ENCODE measurements around the gene PIP.
"Not testable (repeated sequence)": the region's sequence is repeated elsewhere in the genome, so short reads cannot be mapped to it uniquely, and the experiment has no call there.

Gene PIP, protein sequence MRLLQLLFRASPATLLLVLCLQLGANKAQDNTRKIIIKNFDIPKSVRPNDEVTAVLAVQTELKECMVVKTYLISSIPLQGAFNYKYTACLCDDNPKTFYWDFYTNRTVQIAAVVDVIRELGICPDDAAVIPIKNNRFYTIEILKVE

DNA sequence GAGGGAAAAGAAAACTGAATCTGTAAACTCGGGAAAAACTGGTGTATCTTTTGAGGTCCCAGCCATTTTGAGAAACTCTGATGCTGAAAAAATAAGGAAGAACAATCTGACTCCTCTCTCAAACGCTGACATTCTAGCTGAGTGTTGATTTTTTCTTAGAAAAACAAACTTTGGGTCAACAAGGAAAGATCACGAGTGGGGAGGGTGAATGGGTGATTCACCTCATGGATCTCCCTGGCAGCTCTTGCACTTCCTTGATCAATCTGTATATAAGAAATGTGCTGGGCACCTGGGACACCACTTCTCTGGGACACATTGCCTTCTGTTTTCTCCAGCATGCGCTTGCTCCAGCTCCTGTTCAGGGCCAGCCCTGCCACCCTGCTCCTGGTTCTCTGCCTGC is at the start of gene PIP:
Gene PIP, plus strand, starts transcription at position 297 of the 400 bp plus-strand sequence. Its CDS starts 40 bp downstream, at position 337.
- DNase-seq: no peak

DNA sequence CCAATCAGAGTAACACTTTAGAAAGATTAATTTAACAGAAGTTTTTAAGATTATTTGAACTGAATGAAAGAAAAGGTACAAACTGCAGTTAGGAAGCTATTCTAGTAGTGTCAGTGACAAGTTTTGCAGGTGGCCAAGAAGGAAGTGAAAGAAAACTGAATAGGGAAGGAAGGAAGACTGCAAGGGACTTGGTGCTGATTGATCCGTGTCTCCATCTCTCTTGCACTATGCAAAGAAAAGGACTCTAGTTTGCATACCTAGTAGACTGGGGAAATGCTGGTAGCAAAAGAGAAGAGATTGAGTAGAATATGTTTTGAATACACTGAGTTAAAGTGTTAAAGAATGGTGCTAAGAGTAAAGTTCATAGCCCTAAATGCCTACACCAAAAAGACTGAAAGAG is 46.8 kb upstream of the PIP start:
- no peak for DNase-seq

DNA sequence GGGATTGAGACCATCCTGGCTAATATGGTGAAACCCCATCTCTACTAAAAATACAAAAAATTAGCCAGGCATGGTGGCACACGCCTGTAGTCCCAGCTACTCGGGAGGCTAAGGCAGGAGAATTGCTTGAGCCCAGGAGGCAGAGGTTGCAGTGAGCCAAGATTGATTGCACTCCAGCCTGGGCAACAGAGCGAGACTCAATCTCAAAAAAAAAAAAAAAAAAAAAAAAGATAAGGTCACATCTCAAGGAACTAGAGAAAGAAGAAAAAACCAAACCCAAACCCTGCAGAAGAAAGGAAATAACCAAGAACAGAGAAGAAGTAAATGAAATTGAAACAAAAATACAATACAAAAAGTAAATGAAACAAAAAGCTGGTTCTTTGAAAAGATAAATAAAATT is 46.3 kb upstream of the PIP start:
- DNase-seq: not testable (repeated sequence)

DNA sequence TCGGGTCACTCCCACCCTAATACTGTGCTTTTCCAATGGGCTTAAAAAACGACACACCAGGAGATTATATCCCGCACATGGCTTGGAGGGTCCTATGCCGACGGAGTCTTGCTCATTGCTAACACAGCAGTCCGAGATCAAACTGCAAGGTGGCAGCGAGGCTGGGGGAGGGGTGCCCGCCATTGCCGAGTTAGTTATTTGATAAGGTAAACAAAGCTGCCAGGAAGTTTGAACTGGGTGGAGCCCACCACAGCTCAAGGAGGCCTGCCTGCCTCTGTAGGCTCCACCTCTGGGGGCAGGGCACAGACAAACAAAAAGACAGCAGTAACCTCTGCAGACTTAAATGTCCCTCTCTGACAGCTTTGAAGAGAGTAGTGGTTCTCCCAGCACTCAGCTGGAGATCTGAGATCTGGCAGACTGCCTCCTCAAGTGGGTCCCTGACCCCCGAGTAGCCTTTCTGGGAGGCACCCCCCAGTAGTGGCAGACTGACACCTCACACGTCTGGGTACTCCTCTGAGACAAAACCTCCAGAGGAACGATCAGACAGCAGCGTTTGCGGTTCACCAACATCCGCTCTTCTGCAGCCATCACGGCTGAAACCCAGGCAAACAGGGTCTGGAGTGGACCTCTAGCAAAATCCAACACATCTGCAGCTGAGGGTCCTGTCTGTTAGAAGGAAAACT is 43.2 kb upstream of the PIP start:
- DNase-seq: not testable (repeated sequence)

DNA sequence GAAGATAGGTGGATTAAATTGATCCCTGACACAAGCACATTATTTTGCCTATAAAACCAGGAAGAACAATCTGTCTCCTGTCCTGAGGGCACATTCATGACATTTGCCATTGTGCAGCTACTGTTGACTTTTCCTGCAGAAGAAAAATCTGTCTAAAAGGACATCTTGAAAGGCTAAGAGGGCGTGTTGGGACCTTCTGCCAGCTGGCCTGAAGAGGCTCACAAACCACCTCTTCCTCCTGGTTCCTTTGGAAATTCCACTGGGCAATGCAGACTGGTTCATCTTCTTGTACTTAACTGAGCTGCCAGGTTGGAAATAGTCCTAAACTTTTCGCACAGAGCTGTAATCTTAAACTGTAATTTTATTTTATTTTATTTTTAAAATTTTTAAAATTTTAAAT is 35.7 kb upstream of the PIP start:
- no peak for DNase-seq

DNA sequence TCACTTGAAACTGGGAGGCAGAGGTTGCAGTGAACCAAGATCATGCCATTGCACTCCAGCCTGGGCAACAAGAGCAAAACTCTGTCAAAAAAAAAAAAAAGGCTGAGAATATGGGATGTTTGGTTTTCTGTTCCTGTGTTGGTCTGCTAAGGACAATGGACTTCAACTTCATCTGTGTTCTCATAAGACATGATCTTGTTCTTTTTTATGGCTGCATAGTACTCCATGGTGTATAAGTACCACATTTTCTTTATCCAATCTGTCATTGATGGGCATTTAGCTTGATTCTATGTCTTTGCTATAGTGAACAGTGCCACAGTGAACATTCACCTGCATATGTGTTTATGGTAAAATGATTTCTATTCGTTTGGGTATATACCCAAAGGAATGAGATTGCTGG is 32.3 kb upstream of the PIP start:
- not testable (repeated sequence) for DNase-seq

DNA sequence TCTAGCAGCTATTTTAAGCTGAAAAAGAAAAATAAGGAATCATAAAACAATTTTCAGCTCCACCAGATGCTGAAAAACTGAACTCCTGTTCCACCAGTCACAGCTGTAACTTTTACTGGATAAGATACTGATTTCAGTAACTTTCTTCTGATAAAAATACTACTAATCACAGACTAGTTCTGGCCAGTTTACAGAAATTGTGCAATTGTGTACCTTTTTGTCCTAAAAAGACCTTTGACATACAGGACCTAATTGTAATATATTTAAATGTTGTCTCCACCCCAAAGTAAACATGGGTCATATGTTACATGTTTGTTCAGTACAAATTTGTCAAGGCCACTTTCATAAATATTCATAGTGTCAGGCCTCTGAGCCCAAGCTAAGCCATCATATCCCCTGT is 27.1 kb upstream of the PIP start:
- no peak for DNase-seq

DNA sequence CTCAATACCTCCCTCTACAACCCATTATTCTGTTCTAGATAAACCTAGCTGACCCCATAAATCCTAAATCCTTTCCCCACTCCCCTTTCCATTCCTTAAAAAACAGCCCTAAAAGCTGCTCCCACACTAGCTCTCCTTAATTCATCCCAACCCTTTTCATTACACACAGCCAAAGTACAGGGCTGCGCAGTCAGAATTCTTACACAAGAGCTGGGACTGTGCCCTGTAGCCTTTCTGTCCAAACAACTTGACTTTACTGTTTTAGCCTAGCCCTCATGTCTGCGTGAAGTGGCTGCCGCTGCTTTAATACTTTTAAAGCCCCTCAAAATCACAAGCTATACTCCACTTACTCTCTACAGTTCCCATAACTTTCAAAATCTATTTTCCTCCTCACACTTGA is 23.9 kb upstream of the PIP start:
- DNase-seq: not testable (repeated sequence)

DNA sequence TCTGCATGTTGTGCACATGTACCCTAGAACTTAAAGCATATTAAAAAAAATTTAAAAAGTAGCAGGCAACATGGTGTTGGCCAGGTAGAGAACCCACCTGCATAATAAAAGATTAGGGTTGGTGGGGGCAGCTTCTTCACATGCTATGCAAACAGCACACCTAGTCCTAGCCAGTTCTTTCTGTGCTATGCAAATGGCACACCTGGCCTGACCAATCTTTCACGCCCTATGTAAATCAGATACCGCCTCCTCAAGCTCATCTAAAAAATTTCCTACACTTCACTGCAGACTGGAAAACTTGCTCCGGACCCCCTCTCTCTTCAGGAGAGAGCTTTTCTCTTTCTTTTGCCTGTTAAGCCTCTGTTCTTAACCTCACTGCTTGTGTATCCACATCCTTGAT is 14.5 kb upstream of the PIP start:
- no peak for DNase-seq

DNA sequence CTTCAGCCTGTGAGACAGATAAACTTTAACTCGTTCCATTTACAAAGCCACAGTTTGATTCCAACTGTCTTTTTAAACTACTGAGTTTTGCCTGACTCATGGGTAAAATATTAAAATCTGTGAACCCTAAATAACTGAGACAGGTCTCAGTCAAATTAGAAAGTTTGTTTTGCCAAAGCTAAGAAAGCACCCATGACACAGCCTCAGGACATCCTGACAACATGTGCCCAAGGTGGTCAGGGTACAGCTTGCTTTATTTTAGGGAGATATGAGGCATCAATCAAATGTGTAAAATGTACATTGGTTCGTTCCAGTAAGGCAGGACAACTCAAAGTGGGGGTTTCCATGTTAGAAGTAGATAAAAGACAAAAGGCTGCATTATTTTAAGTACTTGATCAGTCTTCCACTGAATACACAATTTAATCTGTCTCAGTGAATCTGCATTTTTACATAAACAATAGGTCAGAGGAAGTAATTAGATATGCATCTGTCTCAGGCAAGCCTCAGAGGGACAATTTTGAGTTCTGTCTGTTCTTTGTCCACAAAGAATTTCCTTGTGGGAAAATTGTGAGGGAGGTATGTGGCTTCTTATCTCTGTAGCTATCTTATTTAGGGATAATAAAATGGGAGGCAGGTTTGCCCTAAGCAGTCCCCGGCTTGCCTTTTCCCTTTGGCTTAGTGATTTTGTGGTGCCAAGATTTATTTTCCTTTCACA is 11.0 kb upstream of the PIP start:
- DNase-seq: no peak

DNA sequence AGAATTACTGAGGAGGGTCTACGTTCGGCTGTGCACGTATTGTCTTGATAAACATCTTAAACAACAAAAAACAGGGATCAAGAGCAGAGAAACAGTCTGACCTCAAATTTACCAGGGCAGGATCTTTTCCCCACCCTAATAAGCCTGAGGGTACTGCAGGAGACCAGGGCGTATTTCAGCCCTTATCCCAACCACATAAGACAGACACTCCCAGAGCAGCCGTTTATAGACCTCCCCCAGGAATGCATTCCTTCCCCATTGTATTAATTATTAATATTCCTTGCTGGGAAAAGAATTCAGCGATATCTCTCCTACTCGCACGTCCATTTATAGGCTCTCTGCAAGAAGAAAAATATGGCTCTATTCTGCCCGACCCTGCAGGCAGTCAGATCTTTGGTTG is 8.6 kb upstream of the PIP start:
- DNase-seq: not testable (repeated sequence)

DNA sequence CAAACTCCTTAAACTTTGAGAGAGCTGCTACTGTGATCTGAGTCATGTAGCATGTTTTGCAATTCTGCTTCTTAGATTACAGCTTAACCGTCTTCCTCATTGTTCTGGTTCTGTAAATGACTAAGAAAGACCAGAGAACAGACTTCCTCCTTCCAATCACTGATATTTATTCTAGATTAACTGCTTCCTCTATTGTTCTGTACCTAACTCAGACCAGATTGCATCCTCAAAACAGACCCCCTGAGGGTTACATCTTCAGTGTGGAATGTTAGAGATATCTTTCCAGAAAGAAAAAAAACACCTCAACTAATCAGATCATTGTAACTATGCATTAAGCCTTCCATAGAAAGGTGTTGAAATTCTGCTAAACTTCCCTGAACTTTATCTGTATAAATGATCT is 5.7 kb upstream of the PIP start:
- peak; percentile 23 for DNase-seq

DNA sequence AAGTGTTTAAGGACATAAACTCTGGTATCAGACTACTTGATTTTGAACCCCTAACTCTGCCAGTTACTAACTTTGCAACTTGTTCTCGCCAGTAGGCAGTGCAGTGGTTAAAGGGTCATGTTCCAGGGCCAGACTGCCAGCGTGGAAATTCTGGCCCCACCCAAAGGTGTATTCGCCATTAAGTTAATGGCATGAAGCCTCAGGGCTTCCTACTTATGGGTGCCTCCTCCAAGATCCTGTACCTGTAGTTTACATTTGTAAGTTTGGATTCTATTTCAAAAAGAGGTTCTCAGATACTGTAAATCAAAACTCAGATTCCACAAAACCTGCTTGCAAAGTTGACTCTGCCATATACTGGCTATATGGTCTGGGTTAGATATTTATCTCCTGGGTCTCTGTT is 2.8 kb upstream of the PIP start:
- DNase-seq: no peak

DNA sequence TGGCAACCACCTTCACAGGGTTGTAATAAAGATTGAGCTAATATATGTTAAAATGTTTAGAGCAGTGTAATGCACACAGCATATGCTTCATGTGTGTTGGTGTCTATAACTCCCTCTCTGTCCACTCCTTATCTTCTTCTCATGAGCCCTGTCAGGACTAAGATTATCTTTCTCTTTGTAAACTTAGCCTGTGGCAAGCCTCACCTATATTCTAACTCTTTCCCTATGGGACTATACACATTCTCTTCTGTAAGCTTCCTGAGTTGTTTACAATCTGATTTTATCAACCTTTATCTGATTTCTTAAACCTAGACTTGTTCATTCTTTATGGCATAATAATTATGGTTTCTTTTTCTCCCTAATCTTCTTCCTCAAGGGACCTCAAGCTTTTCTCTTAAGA is 2.4 kb upstream of the PIP start:
- no peak for DNase-seq

DNA sequence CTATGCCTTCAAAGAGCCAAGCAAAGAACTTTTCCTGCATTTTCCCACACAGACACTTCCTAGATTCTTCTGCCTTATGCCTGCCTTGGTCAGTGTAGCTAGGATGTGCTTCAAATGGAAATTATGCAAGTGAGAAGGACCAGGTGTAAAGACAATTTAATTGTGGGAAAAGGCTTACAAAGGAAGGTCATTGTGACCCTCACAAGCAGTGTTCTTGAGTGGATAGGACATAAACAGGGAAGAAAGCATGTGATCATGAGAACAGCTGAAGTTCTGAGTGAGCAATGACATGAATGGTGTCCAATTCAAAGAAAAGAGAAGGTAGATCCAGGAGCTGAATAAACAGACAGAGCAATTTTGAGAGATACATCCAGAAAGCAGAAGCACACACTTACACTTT is 1.3 kb upstream of the PIP start:
- DNase-seq: no peak

DNA sequence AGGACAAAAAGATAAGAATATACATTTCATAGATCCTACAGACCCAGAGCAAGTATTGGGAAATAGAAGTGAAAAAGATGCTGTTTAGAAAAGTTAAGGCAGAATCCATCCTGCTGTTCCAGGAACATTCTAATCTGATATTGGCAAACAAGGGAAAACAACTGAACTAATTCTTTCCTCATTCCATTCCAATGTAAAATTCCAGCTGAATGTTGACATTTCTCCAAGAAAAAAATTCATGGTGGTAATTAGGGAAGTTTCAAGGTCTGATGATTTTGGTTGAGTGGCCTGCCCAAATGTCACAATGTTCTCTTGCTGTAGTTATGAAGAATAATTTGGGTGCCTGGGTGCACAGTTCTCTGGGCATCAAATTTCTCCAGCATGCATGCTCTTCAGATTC is 15.2 kb downstream of the PIP start:
- DNase-seq: no peak

DNA sequence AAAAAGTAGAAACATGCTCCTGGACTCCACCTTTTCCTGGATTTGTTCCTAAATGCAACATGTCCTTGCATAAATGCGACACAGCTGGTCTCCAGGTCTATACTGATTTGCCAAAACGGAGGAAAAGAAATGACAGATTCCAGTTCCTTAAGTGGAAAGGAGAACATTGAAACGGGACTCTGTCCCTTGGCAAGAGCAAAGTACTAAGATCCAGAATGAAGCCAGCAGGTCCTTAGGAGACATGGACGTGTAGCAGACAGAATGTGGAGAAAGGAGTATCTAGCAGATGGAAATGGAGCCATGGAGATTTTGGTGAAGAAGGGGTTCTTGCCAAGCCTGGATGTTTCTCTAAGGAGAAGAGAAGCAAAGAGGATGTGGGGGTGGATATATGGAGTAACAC is 16.2 kb downstream of the PIP start:
- no peak for DNase-seq

DNA sequence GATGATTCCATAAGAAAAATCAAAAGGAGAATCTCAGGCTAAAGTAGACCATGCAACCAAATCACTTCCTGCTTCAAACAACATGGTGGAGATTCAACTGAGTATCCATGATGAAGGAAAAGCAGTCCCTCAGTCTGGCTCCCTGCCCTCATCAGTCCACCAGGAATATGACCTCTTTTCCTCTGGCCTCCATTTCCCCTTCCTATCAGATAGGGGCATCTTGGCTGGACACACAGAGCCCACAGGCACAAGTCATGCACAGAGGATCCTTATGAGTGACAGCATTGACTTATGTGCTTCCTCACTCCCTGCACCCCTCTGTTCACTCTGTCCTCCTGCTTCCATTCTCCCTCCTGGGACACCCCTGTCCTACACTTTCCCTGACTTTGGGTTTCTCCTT is 16.8 kb downstream of the PIP start:
- DNase-seq: no peak

DNA sequence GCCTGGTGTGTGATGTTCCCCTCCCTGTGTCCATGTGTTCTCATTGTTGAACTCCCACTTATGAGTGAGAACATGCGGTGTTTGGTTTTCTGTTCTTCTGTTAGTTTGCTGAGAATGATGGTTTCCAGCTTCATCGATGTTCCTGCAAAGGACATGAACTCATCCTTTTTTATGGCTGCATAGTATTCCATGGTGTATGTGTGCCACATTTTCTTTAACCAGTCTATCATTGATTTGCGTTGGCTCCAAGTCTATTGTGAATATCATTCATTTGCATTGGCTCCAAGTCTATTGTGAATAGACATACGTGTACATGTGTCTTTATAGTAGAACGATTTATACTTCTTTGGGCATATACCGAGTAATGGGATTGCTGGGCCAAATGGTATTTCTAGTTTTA is 18.8 kb downstream of the PIP start:
- not testable (repeated sequence) for DNase-seq

DNA sequence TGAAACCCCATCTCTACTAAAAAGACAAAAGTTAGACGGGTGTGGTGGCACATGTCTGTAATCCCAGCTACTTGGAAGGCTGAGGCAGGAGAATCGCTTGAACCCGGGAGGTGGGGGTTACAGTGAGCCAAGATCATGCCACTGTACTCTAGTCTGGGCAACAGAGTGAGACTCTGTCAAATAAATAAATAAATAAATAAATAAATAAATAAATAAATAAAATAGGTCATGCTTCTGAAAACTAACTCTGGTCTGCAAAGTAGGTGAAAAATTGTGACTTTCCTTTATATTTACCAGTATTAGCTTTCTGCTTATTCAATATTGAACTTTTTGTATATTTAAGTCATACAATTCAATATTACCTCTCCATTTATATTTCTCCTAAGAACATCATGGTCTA is 26.7 kb downstream of the PIP start:
- DNase-seq: not testable (repeated sequence)

DNA sequence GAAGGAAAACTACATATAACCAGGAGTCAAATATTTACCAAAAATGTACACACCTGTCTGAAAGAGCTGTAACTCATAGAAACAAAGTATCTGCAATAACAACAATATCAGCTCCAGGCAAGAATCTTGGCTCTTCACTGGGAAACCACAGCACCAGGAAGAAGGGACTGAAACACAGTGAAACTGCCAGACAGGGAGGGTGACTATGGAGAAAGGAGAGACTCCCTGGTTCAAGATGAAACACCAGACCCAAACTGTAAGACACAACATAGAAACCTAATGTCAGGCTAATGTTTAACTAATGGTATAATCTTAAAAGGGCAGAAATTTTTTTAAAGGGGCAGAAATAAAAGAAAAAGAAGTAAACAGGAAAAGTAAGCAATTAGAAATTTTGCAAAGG is 39.8 kb downstream of the PIP start:
- DNase-seq: no peak

DNA sequence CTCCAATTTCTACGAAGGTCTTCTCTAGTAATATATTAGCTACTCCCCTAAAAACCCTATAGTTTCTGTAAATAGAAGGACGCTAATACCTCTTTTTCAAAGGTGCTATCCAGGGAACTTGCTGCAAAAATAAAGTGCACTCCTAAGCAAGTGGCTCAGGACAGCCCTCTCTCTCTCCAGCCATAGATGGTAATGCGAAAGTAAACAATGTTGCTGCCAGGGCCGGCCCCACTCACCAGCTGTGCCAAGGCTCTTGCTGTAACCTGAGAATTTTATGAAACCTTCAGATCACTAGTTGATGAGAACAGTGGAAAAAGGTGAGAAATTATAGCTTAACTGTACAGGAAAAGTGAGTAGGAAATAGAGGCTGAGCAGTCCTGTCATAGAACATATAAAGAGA is 40.5 kb downstream of the PIP start:
- DNase-seq: no peak

DNA sequence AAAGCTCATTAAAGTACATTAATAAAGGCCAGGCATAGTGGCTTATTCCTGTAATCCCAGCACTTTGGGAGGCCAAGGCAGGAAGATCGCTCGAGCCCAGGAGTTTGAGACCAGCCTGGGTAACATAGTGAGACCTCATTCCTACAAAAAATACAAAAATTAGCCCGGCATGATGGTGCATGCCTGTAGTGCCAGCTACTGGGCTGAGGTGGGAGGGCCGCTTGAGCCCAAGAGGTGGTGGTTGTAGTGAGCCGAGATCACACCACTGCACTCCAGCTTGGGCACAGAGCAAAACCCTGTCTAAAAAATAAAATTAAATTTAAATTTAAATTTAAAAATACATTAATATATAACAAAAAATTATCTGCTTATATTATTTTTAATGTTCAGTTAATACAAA is 44.3 kb downstream of the PIP start:
- DNase-seq: no peak

DNA sequence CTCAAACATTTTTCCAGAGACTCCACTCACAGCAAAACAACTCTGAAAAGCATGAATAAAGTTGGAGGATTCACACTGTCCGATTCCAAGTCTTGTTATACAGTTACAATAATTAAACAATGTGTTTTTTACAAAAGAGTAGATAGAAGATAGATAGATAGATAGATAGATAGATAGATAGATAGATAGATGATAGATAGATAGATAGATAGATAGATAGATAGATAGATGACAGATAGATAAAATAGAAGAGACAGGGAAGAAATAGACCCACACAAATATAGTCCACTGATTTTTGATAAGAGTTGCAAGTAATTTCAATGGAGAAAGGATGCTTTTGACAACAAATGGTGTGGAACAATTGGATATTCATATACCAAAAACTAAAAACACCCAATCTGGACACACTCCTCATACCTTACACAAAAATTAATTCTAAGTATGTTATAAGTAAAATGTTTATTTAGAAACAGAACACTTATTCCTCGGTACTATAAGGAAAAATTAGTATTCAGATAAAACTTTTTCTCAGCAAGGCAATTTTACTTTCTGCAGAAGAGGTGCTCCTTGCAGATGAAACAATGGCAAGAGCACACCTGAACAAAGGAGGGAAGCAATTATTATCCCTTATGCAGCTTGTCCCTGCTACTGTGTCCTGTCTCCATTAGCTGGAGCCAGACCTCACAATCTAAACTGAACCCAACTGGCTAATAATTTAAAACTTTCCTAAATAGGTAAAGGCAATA is 45.7 kb downstream of the PIP start:
- DNase-seq: no peak

All from activated CD4-positive, alpha-beta T cell treated with anti-CD3 and anti-CD28 coated beads, Interleukin-10, Interleukin-2, amounts not matched to agents 100 ng/mL and 50 ng/mL, durations not matched to agents 16 hours and 8 hours (primary cell).